Effector CD8-positive, alpha-beta T cell (primary cell): Measurements from ENCODE around the gene CKS1B.

Experiments
- DNase-seq: peaks from one replicate; lab custom pipeline; 2025; lab: John Stamatoyannopoulos, UW

The CKS1B gene

DNA sequence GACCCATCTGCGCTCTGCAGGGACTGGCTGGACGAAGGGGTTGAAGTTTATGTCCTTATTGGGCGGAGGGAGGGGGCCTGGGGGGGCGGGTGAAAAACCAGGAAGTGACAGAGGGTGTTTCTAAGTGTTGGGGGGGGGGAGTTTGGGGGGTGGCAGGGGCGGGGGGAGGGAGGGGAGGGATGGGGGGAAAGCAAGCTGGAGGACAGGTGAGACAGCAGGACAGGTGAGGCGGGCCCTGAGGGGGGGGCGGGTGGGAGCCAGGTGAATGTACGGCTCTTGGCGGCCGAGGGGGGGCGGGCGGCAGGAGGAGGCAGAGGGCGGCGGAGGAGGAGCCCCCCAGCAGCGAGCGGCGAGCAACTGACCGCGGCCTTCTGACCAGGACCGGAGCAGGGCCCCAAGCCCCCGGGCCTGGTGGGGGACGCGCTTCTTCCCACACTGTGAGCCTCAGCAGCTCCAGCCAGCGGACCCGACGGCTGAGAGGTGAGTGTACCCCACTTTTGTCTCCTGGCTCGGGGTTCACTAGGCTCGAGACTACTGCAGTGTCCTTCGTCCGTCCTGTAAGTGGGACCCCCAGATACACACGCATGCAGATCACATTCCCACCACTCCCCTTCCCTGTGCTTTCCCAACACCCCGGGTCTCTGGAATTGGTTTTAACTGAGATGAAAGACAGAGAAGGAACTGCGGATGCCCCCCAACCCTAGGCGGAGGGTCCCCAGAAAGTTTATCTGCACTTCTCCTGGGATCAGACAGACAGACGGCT is 28.2 kb downstream of the CKS1B start, which contains the start of gene ZBTB7B:
Gene ZBTB7B, plus strand, starts transcription at position 339 of the 763 bp plus-strand sequence. CDS start 11,859 bp downstream, outside the sequence.
- DNase-seq = no peak

DNA sequence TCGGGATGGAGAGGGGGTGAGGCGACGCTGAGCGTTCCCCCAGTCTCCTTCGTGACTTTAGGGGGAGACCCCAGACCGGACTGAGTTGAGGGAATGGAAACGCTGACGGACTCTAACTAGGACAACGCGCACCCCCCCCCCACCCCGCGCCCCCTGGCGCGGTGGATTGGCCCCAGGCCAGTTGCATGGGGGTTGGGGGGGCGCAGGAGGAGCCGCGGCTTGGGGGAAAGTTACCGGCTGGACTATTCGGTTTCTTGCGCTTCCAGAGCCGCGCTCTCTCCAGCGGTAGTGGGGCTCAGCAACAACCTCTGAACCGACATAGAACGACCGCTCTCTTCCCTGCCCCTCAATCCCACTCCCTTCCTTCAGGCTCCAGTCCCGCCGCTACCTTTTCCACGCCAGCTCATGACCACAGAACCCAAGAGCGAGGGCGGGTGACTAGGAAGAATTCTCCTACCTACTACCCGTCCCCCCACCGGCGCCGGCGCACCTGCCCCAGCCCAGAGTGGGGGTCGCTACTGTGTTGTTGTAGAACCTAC is 28.8 kb downstream of the CKS1B start:
- no peak for DNase-seq

DNA sequence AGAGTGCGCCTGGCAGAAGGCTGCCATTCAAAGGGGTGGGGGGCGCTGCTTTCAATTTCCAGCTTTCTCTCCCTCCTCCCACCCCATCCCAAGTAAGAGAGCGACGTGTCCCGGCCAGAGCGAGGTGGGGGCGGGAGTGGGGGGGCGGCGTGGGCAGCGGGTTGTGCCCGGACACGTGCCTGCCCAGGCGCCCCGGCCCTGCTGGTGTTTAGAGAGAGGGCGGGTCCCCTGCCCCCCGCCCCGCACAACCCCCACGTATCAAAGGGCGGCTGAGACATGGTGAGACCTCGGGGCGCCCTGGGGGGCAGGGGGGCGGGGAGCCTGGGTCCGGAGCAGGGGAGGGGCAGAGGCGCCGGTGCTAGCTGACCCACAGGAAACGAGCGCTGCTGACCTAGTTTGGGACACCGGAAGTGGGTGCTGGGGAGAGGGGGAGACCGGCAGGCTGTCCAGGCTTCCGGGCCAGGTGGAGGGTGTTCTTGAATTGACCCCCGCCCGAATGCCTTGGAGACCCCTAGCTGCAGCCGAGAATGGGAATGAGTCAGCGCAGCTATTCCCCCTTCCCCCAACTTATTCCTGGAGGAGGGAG is 29.4 kb downstream of the CKS1B start:
- DNase-seq = no peak

DNA sequence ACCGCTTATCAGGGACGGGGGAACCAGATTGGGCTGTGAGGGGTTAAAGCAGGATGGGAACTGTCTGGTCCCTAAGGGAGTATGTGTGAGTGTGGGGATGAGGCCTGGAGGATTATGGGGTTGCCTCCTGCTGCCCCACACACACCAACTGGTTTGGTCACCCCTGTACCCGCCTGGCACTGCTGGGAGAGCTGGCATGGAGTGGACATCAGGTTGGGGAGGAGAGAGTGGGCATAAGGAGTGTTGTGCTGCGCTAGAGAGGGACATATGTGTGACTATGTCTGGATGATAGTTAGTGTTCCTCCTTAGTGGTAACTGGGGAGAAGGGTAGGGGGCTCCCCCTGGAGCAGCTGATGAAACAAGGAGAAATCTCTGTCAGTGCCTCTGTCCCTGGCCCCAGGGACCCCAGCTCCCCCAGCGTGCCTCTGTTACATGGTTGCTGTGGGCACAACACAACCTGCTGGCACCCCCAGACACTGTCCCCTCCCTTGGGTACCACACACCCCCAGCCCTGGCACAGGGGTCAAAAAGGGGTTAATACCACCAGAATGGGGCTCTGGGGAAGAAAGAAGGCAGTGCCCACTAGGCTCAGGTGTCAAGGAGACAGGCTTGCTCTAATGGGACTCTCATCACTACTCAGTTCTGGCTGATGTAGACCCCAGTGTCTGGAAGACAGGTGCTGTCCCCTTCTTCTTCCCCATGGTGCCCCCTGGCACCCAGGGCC is 30.0 kb downstream of the CKS1B start:
- DNase-seq = no peak

DNA sequence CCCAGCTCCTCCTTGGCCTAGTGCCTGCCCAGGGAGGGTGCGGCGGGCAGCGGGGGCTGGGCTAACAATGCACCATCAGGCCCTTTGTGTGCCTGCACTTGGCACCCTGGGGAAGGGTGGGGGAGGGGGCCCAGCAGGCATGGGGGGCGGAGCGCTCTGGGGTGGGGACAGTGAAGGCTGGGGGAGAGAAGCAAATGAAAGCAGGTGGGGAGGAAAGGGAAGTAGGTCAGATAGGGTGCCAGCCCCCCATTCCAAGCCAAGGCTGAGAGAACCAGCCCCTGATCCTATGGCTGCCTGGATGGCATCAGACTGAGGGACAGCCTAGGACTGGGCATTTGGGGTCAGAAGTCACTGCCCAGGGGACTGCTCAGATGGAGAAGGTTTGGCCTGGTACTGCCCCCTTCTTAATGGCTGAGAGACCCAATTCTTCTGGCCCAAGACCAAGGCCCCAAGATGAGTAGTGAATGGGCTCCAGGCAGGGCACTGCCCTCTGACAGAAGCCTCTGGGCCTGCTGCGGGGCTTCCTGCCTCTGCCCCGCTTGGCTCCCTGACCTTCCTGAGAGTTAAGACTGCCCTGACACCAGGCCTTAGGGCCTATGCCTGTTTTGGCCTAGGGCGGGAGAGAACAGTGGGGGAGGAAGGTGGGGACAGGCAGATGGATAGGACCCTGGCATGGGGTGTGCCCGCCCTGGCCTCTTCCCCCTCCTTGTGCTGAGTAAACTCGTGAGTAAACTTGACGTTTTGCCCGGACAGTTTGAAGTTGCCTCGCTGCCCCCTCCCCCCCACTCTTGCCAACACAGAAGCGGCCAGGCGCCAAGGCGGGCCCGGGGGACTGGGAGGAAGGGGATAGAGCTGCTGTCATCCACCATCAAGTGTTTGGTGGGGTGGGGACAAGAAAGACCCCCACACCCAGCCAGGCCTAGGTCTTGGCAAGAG is 30.9 kb downstream of the CKS1B start:
- no peak for DNase-seq

GRCh38 chr1:155006601-155007101 is 32.2 kb downstream of the CKS1B start:
- DNase-seq = no peak

- no peak for DNase-seq
Observed at GRCh38 chr1:155007251-155007828, 32.9 kb downstream of the CKS1B start.

- DNase-seq = no peak
Observed at GRCh38 chr1:155008015-155008941, 33.8 kb downstream of the CKS1B start.

DNA sequence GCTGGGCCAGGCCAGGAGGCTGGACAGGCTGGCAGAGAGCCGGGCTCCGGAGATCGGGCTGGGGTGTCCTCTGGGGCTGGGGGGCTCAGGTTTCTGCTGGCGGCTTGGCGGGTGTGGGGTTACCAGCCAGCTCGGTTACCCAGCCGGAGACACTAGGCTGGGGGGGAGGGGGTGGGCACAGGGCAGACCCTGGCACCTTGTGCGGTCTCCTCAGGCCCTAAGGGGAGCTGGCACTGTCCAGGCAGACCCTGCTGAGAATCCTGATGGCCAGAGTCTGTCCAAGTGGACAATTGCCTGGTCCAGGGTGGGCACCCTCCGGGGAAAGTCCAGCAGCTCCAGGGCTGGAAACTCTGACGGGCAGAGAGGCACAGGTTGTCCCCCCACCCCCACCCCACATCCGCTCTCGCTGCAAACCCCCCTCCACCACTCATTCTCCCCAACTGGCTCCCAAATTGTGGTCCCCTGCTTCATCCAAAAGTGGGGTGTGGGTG is 34.8 kb downstream of the CKS1B start:
- DNase-seq = no peak

- DNase-seq = no peak
Observed at GRCh38 chr1:155009742-155010141, 35.3 kb downstream of the CKS1B start.

DNA sequence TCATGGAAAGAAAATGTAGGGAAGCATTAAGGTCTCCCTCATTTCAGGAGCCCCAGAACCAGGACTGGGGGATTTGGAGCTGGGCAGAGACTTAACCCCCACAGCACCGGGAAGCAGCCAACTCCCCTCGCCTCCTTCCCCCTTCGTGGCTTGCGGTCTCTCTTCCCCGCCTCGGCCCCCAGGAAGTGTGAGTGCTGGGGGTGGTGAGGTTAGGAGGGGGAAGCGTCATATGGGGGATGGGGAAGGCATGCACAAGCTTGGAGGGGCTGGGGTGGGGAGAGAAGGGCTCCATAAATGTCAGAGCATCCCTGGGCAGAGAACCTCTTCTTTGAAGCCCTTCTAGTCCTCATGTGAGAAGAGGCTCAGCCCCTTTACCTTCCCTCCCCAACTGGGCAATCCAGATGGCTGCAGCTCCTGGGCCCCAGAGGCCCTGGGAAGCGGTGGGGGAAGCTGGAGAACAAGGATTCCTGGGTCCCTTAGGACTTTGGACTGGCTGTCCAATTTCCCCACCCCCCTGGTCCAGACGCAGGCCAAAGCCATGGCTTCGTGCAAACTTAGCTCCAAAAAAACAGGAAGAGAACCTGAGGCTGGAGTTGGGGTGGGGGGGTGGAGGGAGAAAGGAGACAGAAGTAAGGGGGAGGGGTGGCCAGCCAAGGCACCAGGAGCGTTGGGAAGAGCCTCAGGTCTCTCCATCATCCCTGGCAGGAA is 35.9 kb downstream of the CKS1B start:
- DNase-seq = no peak

- no peak for DNase-seq
Observed at GRCh38 chr1:155011004-155011416, 36.5 kb downstream of the CKS1B start.

DNA sequence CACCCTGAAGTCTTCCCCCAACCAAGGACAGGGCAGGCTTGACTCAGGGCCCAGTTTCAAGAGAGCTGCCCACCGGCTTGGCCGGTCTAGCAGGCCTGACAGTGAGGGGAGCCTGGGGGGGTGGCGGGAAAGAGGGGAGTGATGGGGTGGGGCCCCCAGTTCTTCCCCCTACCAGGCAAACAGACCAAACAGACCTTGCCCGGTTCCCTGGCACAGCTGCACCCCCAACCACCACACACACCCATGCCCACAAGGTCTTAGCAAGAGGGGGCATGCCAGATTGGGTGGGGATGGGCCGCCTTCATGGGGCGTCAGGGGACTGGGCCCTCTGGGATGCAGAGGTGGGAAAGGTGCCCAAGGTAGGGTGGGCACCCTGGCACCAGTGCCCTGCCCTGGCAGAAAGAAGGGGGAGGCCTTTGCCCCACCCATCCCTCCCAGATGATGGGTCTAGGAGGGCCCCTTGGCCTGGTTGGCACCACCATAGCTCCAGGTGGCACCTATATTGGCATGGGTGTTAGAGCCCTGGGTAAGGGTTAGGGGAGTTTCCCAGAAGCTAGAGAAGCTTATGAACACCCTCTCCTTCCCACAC is 37.0 kb downstream of the CKS1B start:
- no peak for DNase-seq

- DNase-seq = no peak
Observed at GRCh38 chr1:155012026-155012546, 37.6 kb downstream of the CKS1B start.

GRCh38 chr1:155012776-155013602 is 38.5 kb downstream of the CKS1B start:
- no peak for DNase-seq

GRCh38 chr1:155013632-155014031 is 39.2 kb downstream of the CKS1B start:
- DNase-seq = no peak

DNA sequence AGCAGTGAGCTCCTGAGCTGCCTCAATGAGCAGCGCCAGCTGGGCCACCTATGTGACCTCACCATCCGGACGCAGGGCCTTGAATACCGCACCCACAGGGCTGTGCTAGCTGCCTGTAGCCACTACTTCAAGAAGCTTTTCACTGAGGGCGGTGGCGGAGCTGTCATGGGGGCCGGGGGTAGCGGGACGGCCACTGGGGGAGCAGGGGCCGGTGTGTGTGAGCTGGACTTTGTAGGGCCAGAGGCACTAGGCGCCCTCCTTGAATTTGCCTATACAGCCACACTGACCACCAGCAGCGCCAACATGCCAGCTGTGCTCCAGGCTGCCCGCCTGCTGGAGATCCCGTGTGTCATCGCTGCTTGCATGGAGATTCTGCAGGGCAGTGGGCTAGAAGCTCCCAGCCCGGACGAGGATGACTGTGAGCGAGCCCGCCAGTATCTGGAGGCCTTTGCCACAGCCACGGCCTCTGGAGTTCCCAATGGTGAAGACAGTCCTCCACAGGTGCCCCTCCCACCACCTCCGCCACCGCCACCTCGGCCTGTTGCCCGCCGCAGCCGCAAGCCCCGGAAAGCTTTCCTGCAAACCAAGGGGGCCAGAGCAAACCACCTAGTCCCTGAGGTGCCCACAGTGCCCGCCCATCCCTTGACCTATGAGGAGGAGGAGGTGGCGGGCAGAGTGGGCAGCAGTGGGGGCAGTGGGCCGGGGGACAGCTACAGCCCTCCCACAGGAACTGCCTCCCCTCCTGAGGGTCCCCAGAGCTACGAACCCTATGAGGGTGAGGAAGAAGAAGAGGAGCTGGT is 40.4 kb downstream of the CKS1B start:
- no peak for DNase-seq
